Stimulated activated CD4-positive, alpha-beta T cell treated with anti-CD3 and anti-CD28 coated beads, Interleukin-4, amount 100 ng/mL, for 24 hours (primary cell): ENCODE measurements around the gene EIF6.
"Not testable (repeated sequence)": the region's sequence is repeated elsewhere in the genome, so short reads cannot be mapped to it uniquely, and the experiment has no call there.

Source experiments
- DNase-seq: peaks from one replicate; pipeline ENCODE4 v3.0.0-alpha.2; 2020

The EIF6 gene

GRCh38 chr20:35254448-35254999 lies 30.0 kb downstream of the EIF6 start:
- DNase-seq = no peak

DNA sequence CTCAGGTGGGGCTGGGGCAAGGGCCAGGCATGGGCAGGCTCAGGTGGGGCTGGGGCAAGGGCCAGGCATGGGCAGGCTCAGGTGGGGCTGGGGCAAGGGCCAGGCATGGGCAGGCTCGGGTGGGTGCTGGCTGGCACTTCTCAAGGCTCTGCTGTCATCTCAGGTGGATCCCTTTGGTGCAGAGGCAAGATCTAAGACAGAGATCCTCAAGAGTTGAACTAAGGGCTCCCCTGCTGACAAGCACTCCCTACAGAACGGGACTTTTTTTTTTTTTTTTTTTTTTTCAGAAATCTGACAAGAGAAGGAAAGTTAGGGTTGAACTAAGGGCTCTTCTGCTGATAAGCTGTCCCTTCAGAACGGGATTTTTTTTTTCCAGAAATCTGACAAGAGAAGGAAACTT lies 31.6 kb downstream of the EIF6 start:
- no peak for DNase-seq

DNA sequence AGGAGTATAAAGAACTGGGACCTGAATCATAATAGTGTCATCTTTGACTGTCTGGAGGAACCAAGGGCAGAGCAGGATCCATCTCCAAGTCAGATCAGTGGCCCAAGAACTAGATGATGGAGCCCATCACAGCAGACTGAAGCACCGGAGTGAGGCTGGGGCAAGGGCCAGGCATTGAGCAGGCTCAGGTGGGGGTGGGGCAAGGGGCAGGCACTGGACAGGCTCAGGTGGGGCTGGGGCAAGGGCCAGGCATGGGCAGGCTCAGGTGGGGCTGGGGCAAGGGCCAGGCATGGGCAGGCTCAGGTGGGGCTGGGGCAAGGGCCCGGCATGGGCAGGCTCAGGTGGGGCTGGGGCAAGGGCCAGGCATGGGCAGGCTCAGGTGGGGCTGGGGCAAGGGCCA lies 32.0 kb downstream of the EIF6 start:
- not testable (repeated sequence) for DNase-seq

GRCh38 chr20:35252037-35252461 lies 32.5 kb downstream of the EIF6 start:
- DNase-seq = no peak

DNA sequence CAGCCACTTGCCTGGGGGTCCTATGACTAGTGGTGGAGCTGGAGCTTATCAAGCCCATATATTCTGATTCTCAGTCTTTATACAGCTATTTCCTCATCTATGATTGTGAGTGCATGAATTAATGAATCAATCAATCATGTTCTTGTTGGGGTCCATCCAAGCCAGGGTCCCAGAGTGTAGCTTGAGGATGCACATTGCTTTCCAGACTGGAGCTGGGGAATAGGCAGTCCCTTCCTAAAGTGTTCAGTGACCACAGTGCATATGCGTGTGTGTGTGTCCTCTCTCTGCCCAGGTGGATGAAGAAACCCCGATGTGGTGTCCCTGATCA lies 33.0 kb downstream of the EIF6 start:
- no peak for DNase-seq

DNA sequence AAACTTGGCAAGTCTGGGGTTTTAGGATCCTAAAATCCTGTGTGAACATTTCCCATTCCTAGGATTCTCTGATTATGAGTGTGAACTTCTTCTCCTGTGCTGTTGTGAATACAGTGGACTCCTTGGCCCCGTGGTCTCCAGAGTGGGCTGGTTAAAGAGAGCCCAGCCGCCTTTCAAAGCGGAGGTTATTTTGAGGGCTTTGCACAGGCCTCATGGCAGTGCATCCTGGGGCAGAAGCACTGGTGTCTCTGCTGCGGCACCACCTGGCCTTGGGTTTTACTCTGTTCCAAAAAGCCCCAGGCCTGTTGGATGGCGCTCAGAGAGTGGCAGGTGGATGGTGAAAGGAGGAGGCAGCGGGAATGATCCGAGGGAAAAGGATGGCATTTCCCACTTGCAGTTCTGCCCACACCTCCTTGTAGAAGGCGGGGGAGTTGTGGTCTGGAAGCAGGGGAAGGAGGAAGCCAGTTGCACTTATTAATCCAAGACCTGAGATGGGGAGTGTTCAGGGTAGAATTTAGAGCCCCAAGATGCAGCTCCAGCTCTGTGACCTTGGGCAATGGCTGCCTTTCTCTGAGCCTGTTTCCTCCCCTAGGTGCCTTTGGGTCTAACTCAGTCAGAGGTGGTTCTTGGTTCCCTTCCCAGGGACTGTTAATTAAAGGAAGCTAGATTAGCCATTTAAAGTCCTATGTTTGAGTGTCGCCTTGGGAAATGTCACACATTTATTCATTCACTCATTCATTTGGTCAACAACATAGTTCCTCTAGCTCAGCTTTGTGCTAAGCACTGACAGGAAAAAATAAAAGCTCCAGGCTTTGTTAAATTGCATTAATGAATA lies 35.7 kb downstream of the EIF6 start:
- DNase-seq = no peak

GRCh38 chr20:35246723-35247122 lies 37.8 kb downstream of the EIF6 start:
- no peak for DNase-seq

- DNase-seq = no peak
These were observed 40.6 kb downstream of the EIF6 start for GRCh38 chr20:35243986-35244385.

- no peak for DNase-seq
These were observed 41.3 kb downstream of the EIF6 start for GRCh38 chr20:35243317-35243716.

DNA sequence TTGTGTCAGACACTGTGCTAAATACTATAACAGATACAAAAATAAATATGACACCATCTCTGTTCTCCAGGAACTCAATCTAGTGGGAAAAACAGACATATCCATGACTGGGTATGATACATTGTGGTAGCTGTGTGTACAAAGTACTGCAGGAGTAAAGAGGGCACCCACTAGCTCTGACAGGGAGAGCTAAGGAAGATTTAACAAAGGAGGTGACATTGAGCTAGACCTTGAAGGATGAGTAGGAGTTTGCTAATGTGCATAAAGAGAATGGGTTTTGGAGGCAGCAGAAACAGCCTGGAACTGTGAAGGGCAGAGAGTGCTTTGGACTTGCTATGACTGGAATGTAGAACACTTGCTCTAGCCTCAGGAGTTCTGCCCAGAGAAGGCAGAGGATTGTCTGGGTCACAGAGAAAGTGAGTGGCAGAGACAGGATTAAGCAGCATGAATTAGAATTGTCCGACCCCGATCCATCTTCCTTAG lies 43.7 kb downstream of the EIF6 start:
- no peak for DNase-seq

- no peak for DNase-seq
These were observed 44.3 kb downstream of the EIF6 start for GRCh38 chr20:35240083-35240810.

DNA sequence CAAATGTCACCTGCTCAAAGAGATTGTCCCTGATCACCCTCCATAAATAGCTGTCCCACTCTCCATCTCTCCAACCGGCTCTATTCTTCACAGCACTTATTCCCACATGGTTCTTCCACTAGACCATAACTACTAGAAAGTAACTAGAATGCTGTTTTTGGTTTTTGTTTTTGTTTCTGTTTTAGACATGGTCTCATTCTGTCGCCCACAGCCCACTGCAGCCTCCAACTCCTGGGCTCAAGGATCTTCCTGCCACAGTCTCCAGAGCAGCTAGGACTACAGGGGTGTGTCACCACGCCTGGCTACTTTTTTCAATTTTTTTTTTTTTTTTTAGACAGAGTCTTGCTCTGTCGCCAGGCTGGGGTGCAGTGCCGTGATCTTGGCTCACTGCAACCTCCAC lies 45.8 kb downstream of the EIF6 start:
- DNase-seq = no peak

DNA sequence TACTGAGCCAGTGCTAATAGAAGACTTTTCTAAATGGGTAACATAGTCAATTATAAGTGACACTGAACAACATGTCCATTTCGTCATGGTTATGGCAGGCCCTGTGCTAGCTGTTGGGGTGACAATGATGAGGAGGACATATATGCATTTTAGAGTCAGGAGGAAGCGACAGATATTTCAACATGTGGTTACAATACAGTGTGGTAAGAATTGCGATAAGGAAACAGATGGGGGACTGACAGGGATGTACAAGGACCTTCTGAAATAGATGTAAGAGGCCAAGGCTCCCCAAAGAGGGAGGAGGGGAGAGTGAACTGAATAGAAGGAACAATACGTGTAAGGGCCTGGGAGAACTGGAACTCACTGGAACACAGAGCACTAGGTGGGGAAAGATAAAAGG lies 46.4 kb downstream of the EIF6 start:
- no peak for DNase-seq

- DNase-seq = no peak
These were observed 47.1 kb downstream of the EIF6 start for GRCh38 chr20:35237486-35237885.

DNA sequence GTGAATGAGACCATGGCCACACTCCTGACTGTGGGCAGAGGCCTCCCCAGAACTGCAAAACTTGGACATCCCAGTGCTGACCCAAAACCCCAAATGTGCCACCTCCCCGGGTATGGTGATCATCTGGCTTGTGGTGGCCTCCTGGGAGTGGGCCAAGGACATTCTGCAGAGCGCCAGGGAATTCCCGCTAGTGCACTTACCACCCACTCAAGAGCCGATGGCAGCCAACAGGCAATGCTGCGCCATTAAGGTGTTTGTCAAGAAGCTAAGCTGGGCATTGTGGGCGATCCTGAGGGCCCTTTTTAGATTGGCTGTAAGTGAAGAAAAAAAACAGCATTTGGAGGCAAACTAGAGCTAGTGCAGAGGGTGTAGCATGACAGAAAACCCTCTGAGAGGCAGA lies 48.7 kb downstream of the EIF6 start:
- DNase-seq = no peak

- no peak for DNase-seq
These were observed 52.0 kb downstream of the EIF6 start for GRCh38 chr20:35232575-35232974.
